ENCODE results near the gene APOC1.

GRCh38 chr19:44968670-44969069, 54.3 kb downstream of the APOC1 start:
- no peak for TF ChIP-seq ZNF70 (CRISPR knock-in tag; IDR thresholded peaks at IDR 0.05)
- TF ChIP-seq RARB (CRISPR knock-in tag; IDR thresholded peaks at IDR 0.05) = no peak
- no peak for TF ChIP-seq PATZ1 (CRISPR knock-in tag; IDR thresholded peaks at IDR 0.05; ENCODE audit: borderline replicate concordance)
- TF ChIP-seq ISL1 (CRISPR knock-in tag; IDR thresholded peaks at IDR 0.05) = no peak
- no peak for TF ChIP-seq BACH2 (CRISPR knock-in tag; IDR thresholded peaks at IDR 0.05; ENCODE audit: borderline replicate concordance)
- TF ChIP-seq ARNTL (CRISPR knock-in tag; IDR thresholded peaks at IDR 0.05; ENCODE audit: borderline replicate concordance, low read depth) = no peak
